ENCODE measurements around the gene MRPS7.

DNA sequence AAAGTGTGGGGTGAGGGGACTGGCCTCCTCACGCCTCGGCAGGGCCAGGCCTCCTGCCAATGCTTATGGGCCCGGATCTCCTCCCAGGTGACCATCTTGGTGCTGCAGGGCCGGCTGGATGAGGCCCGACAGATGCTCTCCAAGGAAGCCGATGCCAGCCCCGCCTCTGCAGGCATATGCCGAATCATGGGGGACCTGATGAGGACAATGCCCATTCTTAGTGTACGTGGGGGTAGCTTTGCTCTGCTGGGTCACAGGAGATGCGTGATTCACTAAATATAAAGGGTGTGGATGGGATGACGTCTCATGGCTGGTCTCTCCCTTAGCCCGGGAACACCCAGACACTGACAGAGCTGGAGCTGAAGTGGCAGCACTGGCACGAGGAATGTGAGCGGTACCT is 36.7 kb upstream of the MRPS7 start:
- TF ChIP-seq, protein P1, sequence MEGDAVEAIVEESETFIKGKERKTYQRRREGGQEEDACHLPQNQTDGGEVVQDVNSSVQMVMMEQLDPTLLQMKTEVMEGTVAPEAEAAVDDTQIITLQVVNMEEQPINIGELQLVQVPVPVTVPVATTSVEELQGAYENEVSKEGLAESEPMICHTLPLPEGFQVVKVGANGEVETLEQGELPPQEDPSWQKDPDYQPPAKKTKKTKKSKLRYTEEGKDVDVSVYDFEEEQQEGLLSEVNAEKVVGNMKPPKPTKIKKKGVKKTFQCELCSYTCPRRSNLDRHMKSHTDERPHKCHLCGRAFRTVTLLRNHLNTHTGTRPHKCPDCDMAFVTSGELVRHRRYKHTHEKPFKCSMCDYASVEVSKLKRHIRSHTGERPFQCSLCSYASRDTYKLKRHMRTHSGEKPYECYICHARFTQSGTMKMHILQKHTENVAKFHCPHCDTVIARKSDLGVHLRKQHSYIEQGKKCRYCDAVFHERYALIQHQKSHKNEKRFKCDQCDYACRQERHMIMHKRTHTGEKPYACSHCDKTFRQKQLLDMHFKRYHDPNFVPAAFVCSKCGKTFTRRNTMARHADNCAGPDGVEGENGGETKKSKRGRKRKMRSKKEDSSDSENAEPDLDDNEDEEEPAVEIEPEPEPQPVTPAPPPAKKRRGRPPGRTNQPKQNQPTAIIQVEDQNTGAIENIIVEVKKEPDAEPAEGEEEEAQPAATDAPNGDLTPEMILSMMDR (IDR thresholded peaks at IDR 0.05) = no peak
- TF ChIP-seq EZH2 (IDR thresholded peaks at IDR 0.05) = no peak

Measured in neural progenitor cell (in vitro differentiated cells).